ENCODE data around the gene LUZP2.

LUZP2 gene

GRCh38 chr11:24623121-24623520 is 126.3 kb downstream of the LUZP2 start:
- Histone ChIP-seq H3K4me1 (ENCODE audit: control insufficient read depth in 5 of 5, insufficient read depth in 5 of 5, low read length in 5 of 5) (no peaks in the 10 kb centered on the region), H3K4me3 (ENCODE audit: low read depth in 1 of 5, low read length in 5 of 5) (no peak overlapping the region), H3K27ac (ENCODE audit: low read depth, low read length) (no peak overlapping the region), H3K27me3 (ENCODE audit: control insufficient read depth in 5 of 5, insufficient read depth in 4 of 5, low read length in 5 of 5) (no peaks in the 10 kb centered on the region), H3K9me3 (ENCODE audit: control insufficient read depth in 5 of 5, low read length in 5 of 5) (no peaks in the 10 kb centered on the region), H3K36me3 (ENCODE audit: control insufficient read depth in 5 of 5, insufficient read depth in 5 of 5, low read length in 5 of 5) (no peaks in the 10 kb centered on the region), H3K9ac (ENCODE audit: low read length in 5 of 5) (no peak overlapping the region)

- no peaks in the 10 kb centered on the region for H3K4me1 ChIP-seq (ENCODE audit: control insufficient read depth in 5 of 5, insufficient read depth in 5 of 5, low read length in 5 of 5)
- no peak overlapping the region for H3K4me3 ChIP-seq (ENCODE audit: low read depth in 1 of 5, low read length in 5 of 5)
- no peak overlapping the region for H3K9ac ChIP-seq (ENCODE audit: low read length in 5 of 5)
- no peaks in the 10 kb centered on the region for H3K9me3 ChIP-seq (ENCODE audit: control insufficient read depth in 5 of 5, low read length in 5 of 5)
- H3K36me3 ChIP-seq (ENCODE audit: control insufficient read depth in 5 of 5, insufficient read depth in 5 of 5, low read length in 5 of 5) = no peaks in the 10 kb centered on the region
- no peaks in the 10 kb centered on the region for H3K27me3 ChIP-seq (ENCODE audit: control insufficient read depth in 5 of 5, insufficient read depth in 4 of 5, low read length in 5 of 5)
- H3K27ac ChIP-seq (ENCODE audit: low read depth, low read length) = no peak overlapping the region
These were observed 127.6 kb downstream of the LUZP2 start for GRCh38 chr11:24624432-24624831.

GRCh38 chr11:24625975-24626374 is 129.1 kb downstream of the LUZP2 start:
- Histone ChIP-seq H3K9me3 (ENCODE audit: control insufficient read depth in 5 of 5, low read length in 5 of 5) (no peaks in the 10 kb centered on the region), H3K4me3 (ENCODE audit: low read depth in 1 of 5, low read length in 5 of 5) (no peak overlapping the region), H3K27ac (ENCODE audit: low read depth, low read length) (no peak overlapping the region), H3K36me3 (ENCODE audit: control insufficient read depth in 5 of 5, insufficient read depth in 5 of 5, low read length in 5 of 5) (no peaks in the 10 kb centered on the region), H3K9ac (ENCODE audit: low read length in 5 of 5) (no peak overlapping the region), H3K4me1 (ENCODE audit: control insufficient read depth in 5 of 5, insufficient read depth in 5 of 5, low read length in 5 of 5) (no peaks in the 10 kb centered on the region), H3K27me3 (ENCODE audit: control insufficient read depth in 5 of 5, insufficient read depth in 4 of 5, low read length in 5 of 5) (no peaks in the 10 kb centered on the region)

- Histone ChIP-seq H3K27ac (ENCODE audit: low read depth, low read length) (no peak overlapping the region), H3K9ac (ENCODE audit: low read length in 5 of 5) (no peak overlapping the region)
These were observed 131.4 kb downstream of the LUZP2 start for GRCh38 chr11:24628224-24628776.

GRCh38 chr11:24634606-24635160 is 137.8 kb downstream of the LUZP2 start:
- Histone ChIP-seq H3K4me1 (ENCODE audit: control insufficient read depth in 5 of 5, insufficient read depth in 5 of 5, low read length in 5 of 5) (no peaks in the 10 kb centered on the region), H3K4me3 (ENCODE audit: low read depth in 1 of 5, low read length in 5 of 5) (no peak overlapping the region), H3K27me3 (ENCODE audit: control insufficient read depth in 5 of 5, insufficient read depth in 4 of 5, low read length in 5 of 5) (no peaks in the 10 kb centered on the region), H3K9ac (ENCODE audit: low read length in 5 of 5) (no peak overlapping the region), H3K9me3 (ENCODE audit: control insufficient read depth in 5 of 5, low read length in 5 of 5) (no peaks in the 10 kb centered on the region), H3K27ac (ENCODE audit: low read depth, low read length) (no peak overlapping the region), H3K36me3 (ENCODE audit: control insufficient read depth in 5 of 5, insufficient read depth in 5 of 5, low read length in 5 of 5) (no peaks in the 10 kb centered on the region)

More at GRCh38 chr11:24628224-24628776, 131.4 kb downstream of the LUZP2 start:
- Histone ChIP-seq H3K4me3 (ENCODE audit: low read depth in 1 of 5, low read length in 5 of 5) (no peak overlapping the region), H3K9me3 (ENCODE audit: control insufficient read depth in 5 of 5, low read length in 5 of 5) (no peaks in the 10 kb centered on the region), H3K27me3 (ENCODE audit: control insufficient read depth in 5 of 5, insufficient read depth in 4 of 5, low read length in 5 of 5) (no peaks in the 10 kb centered on the region), H3K36me3 (ENCODE audit: control insufficient read depth in 5 of 5, insufficient read depth in 5 of 5, low read length in 5 of 5) (no peaks in the 10 kb centered on the region), H3K4me1 (ENCODE audit: control insufficient read depth in 5 of 5, insufficient read depth in 5 of 5, low read length in 5 of 5) (no peaks in the 10 kb centered on the region)

GRCh38 chr11:24635588-24636290 is 138.9 kb downstream of the LUZP2 start:
- Histone ChIP-seq H3K9ac (ENCODE audit: low read length in 5 of 5) (no peak overlapping the region), H3K4me1 (ENCODE audit: control insufficient read depth in 5 of 5, insufficient read depth in 5 of 5, low read length in 5 of 5) (no peaks in the 10 kb centered on the region)

GRCh38 chr11:24636291-24636629 is 139.4 kb downstream of the LUZP2 start:
- H3K4me1 ChIP-seq (ENCODE audit: control insufficient read depth in 5 of 5, insufficient read depth in 5 of 5, low read length in 5 of 5) = no peaks in the 10 kb centered on the region
- no peak overlapping the region for H3K4me3 ChIP-seq (ENCODE audit: low read depth in 1 of 5, low read length in 5 of 5)
- no peaks in the 10 kb centered on the region for H3K36me3 ChIP-seq (ENCODE audit: control insufficient read depth in 5 of 5, insufficient read depth in 5 of 5, low read length in 5 of 5)
- H3K9me3 ChIP-seq (ENCODE audit: control insufficient read depth in 5 of 5, low read length in 5 of 5) = no peaks in the 10 kb centered on the region
- no peaks in the 10 kb centered on the region for H3K27me3 ChIP-seq (ENCODE audit: control insufficient read depth in 5 of 5, insufficient read depth in 4 of 5, low read length in 5 of 5)
- H3K27ac ChIP-seq (ENCODE audit: low read depth, low read length) = no peak overlapping the region
- no peak overlapping the region for H3K9ac ChIP-seq (ENCODE audit: low read length in 5 of 5)

More at GRCh38 chr11:24635588-24636290, 138.9 kb downstream of the LUZP2 start:
- H3K9me3 ChIP-seq (ENCODE audit: control insufficient read depth in 5 of 5, low read length in 5 of 5) = no peaks in the 10 kb centered on the region
- no peak overlapping the region for H3K27ac ChIP-seq (ENCODE audit: low read depth, low read length)
- H3K27me3 ChIP-seq (ENCODE audit: control insufficient read depth in 5 of 5, insufficient read depth in 4 of 5, low read length in 5 of 5) = no peaks in the 10 kb centered on the region
- H3K4me3 ChIP-seq (ENCODE audit: low read depth in 1 of 5, low read length in 5 of 5) = no peak overlapping the region
- no peaks in the 10 kb centered on the region for H3K36me3 ChIP-seq (ENCODE audit: control insufficient read depth in 5 of 5, insufficient read depth in 5 of 5, low read length in 5 of 5)

- Histone ChIP-seq H3K4me1 (ENCODE audit: control insufficient read depth in 5 of 5, insufficient read depth in 5 of 5, low read length in 5 of 5) (no peaks in the 10 kb centered on the region), H3K4me3 (ENCODE audit: low read depth in 1 of 5, low read length in 5 of 5) (no peak overlapping the region), H3K36me3 (ENCODE audit: control insufficient read depth in 5 of 5, insufficient read depth in 5 of 5, low read length in 5 of 5) (no peaks in the 10 kb centered on the region), H3K9me3 (ENCODE audit: control insufficient read depth in 5 of 5, low read length in 5 of 5) (no peaks in the 10 kb centered on the region), H3K9ac (ENCODE audit: low read length in 5 of 5) (no peak overlapping the region), H3K27me3 (ENCODE audit: control insufficient read depth in 5 of 5, insufficient read depth in 4 of 5, low read length in 5 of 5) (no peaks in the 10 kb centered on the region), H3K27ac (ENCODE audit: low read depth, low read length) (no peak overlapping the region)
These were observed 140.7 kb downstream of the LUZP2 start for GRCh38 chr11:24637520-24637919.

GRCh38 chr11:24642648-24643047 is 145.8 kb downstream of the LUZP2 start:
- Histone ChIP-seq H3K27ac (ENCODE audit: low read depth, low read length) (no peak overlapping the region), H3K4me1 (ENCODE audit: control insufficient read depth in 5 of 5, insufficient read depth in 5 of 5, low read length in 5 of 5) (no peaks in the 10 kb centered on the region), H3K36me3 (ENCODE audit: control insufficient read depth in 5 of 5, insufficient read depth in 5 of 5, low read length in 5 of 5) (no peaks in the 10 kb centered on the region), H3K9ac (ENCODE audit: low read length in 5 of 5) (no peak overlapping the region), H3K27me3 (ENCODE audit: control insufficient read depth in 5 of 5, insufficient read depth in 4 of 5, low read length in 5 of 5) (no peaks in the 10 kb centered on the region), H3K4me3 (ENCODE audit: low read depth in 1 of 5, low read length in 5 of 5) (no peak overlapping the region), H3K9me3 (ENCODE audit: control insufficient read depth in 5 of 5, low read length in 5 of 5) (no peaks in the 10 kb centered on the region)

GRCh38 chr11:24645563-24645962 is 148.7 kb downstream of the LUZP2 start:
- Histone ChIP-seq H3K9ac (ENCODE audit: low read length in 5 of 5) (no peak overlapping the region), H3K36me3 (ENCODE audit: control insufficient read depth in 5 of 5, insufficient read depth in 5 of 5, low read length in 5 of 5) (no peaks in the 10 kb centered on the region), H3K27ac (ENCODE audit: low read depth, low read length) (no peak overlapping the region), H3K4me3 (ENCODE audit: low read depth in 1 of 5, low read length in 5 of 5) (no peak overlapping the region), H3K4me1 (ENCODE audit: control insufficient read depth in 5 of 5, insufficient read depth in 5 of 5, low read length in 5 of 5) (no peaks in the 10 kb centered on the region), H3K9me3 (ENCODE audit: control insufficient read depth in 5 of 5, low read length in 5 of 5) (no peaks in the 10 kb centered on the region), H3K27me3 (ENCODE audit: control insufficient read depth in 5 of 5, insufficient read depth in 4 of 5, low read length in 5 of 5) (no peaks in the 10 kb centered on the region)
